ENCODE results near the gene ACER3.

ACER3 gene

GRCh38 chr11:76974179-76974891 lies 113.6 kb downstream of the ACER3 start:
- H3K4me3 ChIP-seq (replicated peaks in 1 of 2; ENCODE audit: low read depth in 2 of 2, low read length in 2 of 2), result no peak overlapping the region
- no peak for DNase-seq (ENCODE audit: low read depth in 2 of 2)
- no peak for TF ChIP-seq CTCF (IDR thresholded peaks at IDR 0.05; ENCODE audit: low read depth, low read length)

GRCh38 chr11:76975513-76975912 lies 114.8 kb downstream of the ACER3 start:
- H3K4me3 ChIP-seq (replicated peaks in 1 of 2; ENCODE audit: low read depth in 2 of 2, low read length in 2 of 2), result no peak overlapping the region
- no peak for TF ChIP-seq CTCF (IDR thresholded peaks at IDR 0.05; ENCODE audit: low read depth, low read length)
- no peak for DNase-seq (ENCODE audit: low read depth in 2 of 2)

GRCh38 chr11:76977791-76978190 lies 117.1 kb downstream of the ACER3 start:
- DNase-seq (ENCODE audit: low read depth in 2 of 2), result no peak
- H3K4me3 ChIP-seq (replicated peaks in 1 of 2; ENCODE audit: low read depth in 2 of 2, low read length in 2 of 2), result no peak overlapping the region
- TF ChIP-seq CTCF (IDR thresholded peaks at IDR 0.05; ENCODE audit: low read depth, low read length), result no peak

GRCh38 chr11:76978239-76978638 lies 117.5 kb downstream of the ACER3 start:
- no peak overlapping the region for H3K4me3 ChIP-seq (replicated peaks in 1 of 2; ENCODE audit: low read depth in 2 of 2, low read length in 2 of 2)
- no peak for TF ChIP-seq CTCF (IDR thresholded peaks at IDR 0.05; ENCODE audit: low read depth, low read length)
- no peak for DNase-seq (ENCODE audit: low read depth in 2 of 2)

GRCh38 chr11:76978818-76979217 lies 118.1 kb downstream of the ACER3 start:
- no peak for TF ChIP-seq CTCF (IDR thresholded peaks at IDR 0.05; ENCODE audit: low read depth, low read length)
- no peak overlapping the region for H3K4me3 ChIP-seq (replicated peaks in 1 of 2; ENCODE audit: low read depth in 2 of 2, low read length in 2 of 2)
- no peak for DNase-seq (ENCODE audit: low read depth in 2 of 2)

- H3K4me3 ChIP-seq (replicated peaks in 1 of 2; ENCODE audit: low read depth in 2 of 2, low read length in 2 of 2), result no peak overlapping the region
- DNase-seq (ENCODE audit: low read depth in 2 of 2), result no peak
- no peak for TF ChIP-seq CTCF (IDR thresholded peaks at IDR 0.05; ENCODE audit: low read depth, low read length)
Measured at GRCh38 chr11:76980196-76980595, 119.5 kb downstream of the ACER3 start.

- no peak overlapping the region for H3K4me3 ChIP-seq (replicated peaks in 1 of 2; ENCODE audit: low read depth in 2 of 2, low read length in 2 of 2)
- no peak for DNase-seq (ENCODE audit: low read depth in 2 of 2)
- no peak for TF ChIP-seq CTCF (IDR thresholded peaks at IDR 0.05; ENCODE audit: low read depth, low read length)
Measured at GRCh38 chr11:76984743-76985142, 124.0 kb downstream of the ACER3 start.
